Hematopoietic multipotent progenitor cell (in vitro differentiated cells): ENCODE data around the gene SIPA1L3. TPM values are rescaled to one million over a fixed set of nuclear protein-coding genes. Genes with fewer than 3 reads are reported as not detected.

Experiments used
- DNase-seq, 3 donors: peaks; one replicate each; pipeline ENCODE4 v3.0.0-alpha.2; 2011 to 2015; ENCODE audit warnings: low read depth in 2 of 3, low spot score in 2 of 3
- total RNA-seq: library from RNA; depleted of rRNA; stranded (reverse); fragments of >200 nt; gene quantifications from one replicate; pipeline ENCODE4 v1.2.3, GENCODE V29; 2012

Gene SIPA1L3
- total RNA-seq, 1 donor, result 43.4 TPM

DNA sequence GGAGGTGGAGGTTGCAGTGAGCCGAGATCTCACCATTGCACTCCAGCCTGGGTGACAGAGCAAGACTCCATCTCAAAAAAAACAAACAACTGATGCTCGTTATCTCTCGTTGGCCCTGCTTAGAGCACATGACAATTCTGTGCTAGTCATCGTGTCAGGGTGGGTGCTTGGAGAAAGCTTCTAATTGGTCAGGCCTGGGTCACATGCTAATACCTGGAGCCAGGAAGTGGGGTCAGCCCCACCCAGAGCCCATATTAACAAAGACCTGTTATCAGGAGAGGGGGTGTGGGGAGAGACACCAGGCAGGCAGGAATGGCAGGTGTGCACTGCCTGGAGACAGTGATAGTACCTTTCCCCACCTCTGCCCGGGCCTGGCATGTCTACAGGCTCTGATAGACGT is 232.1 kb downstream of the SIPA1L3 start:
- no peak for DNase-seq

DNA sequence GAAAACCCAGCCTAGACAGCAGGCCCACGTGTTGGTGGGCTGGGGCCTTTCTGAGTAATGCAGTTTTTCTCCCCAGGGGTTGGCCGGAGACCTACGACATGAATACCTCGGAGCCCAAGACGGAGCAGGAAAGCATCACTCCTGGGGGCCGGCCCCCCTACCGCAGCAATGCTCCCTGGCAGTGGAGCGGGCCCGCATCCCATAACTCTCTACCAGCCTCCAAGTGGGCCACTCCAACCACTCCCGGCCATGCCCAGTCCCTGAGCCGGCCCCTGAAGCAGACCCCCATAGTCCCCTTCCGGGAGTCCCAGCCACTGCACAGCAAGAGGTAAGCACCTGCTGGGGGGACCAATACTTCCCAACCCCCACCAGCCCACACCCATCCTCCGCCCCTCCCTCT is 234.1 kb downstream of the SIPA1L3 start:
- DNase-seq, result no peak

DNA sequence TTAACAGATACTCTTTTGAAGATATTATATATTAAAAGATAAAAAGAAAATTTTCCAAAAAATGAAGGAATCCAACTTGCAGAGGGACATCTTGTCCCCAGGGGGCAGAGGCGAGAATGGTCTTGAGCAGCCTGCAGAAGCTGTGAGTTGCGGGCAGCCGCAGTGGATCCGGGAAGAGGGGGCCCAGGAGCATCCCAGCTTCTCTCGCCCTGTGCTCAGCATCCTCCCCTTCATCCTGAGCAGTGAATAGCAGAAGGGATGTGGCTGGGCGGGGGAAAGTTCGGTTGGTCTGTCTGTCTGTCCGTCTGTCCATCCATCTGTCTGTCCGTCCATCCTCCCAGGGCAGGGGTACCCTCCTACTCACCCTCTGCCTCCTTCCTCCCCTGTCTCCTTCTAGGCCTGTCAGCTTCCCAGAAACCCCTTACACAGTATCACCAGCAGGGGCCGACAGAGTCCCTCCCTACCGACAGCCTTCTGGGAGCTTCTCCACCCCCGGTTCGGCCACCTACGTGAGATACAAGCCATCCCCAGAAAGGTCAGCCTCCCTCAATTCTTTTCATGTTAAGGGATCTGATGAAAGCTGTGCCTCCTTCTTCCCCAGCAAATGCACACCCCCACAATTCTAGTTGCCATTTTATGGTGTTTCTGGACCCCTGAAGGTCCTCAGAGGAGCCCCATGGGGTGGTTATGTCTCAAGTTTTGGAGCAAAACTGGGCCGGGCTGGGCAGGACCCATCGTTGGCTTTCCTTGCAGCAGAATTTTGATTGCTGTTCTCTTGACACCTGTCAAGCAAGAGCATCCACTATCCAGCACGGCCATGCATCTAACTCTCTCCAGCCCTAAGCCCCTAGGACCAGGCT is 235.4 kb downstream of the SIPA1L3 start:
- peak in 2 of 3 donors; percentile 29 to 61 for DNase-seq

DNA sequence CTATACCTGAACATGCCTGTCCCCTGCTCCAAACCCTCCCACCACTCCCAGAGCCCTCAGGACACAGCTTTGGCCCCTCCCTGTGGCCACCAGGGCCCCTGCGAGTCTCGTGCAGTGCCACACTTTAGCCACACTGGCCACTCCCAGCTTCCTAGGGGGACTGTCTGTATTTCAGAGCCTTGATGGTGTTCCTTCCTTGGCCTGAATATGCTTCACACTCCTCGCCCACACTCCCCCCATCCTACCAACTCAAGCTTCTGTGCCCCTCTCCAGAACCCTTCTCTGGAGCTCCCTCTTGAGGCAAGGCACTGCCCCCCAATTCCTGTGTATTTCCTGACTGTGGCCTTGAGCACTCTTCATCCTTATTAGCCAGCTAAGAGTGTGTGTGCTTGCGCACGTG is 236.8 kb downstream of the SIPA1L3 start:
- peak in 1 of 3 donors; percentile 11 for DNase-seq

DNA sequence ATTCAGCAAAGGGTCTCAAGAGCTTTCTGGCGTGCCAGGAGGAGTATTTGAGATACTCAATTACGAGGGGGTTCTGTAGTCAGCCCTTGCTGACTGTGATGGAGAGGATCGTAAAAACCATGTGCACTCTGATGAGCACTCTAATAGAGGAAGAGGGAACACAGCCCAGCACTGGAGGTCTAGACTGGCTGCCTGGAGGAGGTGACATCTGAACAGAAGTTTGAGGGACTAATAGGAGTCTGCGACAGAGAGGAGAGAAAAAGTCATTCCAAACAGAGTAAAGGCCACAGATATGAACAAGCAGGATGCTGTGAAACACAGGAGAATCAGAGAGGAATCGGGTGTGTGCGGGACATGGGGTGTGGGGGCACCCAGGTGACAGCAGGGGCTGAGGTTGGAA is 237.7 kb downstream of the SIPA1L3 start:
- DNase-seq, result no peak

DNA sequence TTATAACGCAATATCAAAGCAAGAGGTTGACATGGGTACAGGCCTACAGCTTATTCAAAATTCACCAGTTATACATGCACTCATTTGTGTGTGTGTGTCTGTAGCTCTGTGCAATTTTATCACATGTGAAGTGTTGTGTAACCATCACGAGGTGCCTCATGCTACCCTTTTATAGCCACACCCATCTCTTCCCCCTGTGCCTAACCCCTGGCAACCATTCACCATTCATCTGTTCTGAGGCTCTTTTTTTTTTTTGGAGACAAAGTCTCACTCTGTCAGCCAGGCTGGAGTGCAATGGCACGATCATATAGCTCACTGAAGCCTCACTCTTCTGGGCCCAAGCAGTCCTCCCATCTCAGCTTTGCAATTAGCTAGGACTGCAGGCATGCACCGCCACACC is 238.6 kb downstream of the SIPA1L3 start:
- DNase-seq, result no peak

- DNase-seq, result no peak
Observed at GRCh38 chr19:38148337-38148736, 241.3 kb downstream of the SIPA1L3 start.

- DNase-seq, result no peak
Observed at GRCh38 chr19:38149661-38150061, 242.7 kb downstream of the SIPA1L3 start.

GRCh38 chr19:38151242-38151641 is 244.2 kb downstream of the SIPA1L3 start:
- no peak for DNase-seq

DNA sequence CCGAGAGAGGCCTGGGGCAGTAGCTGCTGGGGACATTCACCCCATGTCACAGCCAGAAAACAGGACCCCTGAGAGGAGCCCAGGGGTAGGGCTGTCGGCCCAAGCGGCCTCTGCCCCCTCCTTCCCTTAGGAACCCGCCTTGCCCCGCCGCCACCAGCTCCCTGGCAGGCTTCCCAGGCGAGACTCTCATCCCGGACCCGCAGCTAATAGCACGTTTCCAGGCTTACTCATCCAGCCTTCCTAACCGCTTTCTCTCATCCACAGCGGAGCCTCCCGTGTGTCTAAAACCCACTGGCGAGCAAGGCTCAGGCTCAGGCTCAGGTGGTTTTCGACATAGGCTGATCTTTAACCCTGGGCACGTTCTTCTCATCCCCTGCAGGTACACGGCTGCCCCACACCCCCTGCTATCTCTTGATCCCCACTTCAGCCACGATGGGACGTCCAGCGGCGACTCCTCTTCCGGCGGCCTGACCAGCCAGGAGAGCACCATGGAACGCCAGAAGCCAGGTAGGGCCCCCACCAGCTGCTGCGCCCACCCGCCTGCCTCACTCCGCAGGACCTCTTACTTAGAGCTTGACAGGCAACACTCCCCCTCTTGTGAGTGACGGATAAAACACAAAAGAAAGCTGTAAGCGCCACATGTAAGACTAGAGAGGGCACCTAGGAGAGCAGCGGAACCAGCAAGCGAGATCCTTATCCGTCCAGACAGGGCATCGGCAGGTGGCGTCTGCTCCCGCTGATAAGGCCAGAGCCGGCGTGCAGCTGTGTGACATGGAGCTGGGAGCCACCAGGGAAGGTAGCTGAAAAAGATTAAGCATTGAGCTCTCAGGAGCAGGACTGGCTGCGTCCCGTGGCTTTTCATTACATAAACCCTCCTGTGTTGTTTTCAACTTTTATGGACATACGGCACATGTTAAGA is 245.7 kb downstream of the SIPA1L3 start:
- no peak for DNase-seq

DNA sequence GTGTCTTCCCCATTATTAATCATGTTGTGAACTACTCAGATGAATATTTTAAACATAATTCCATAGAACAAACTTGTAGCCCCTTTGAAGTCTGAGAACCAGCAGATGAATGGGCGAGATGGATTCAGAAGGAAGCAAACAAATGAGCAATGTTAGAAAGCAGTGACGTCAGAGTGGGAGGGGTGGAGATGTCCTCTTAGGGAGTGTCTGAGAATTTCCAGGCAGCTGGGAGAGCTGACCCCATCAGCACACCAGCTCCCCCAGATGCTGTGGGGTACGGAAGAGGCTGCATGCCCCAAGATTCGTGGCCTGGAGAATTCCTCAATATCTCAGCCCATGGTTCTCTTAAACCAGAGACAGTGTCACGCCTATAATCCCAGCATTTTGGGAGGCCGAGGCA is 248.4 kb downstream of the SIPA1L3 start:
- DNase-seq, result no peak

GRCh38 chr19:38158730-38159129 is 251.7 kb downstream of the SIPA1L3 start:
- DNase-seq, result no peak

DNA sequence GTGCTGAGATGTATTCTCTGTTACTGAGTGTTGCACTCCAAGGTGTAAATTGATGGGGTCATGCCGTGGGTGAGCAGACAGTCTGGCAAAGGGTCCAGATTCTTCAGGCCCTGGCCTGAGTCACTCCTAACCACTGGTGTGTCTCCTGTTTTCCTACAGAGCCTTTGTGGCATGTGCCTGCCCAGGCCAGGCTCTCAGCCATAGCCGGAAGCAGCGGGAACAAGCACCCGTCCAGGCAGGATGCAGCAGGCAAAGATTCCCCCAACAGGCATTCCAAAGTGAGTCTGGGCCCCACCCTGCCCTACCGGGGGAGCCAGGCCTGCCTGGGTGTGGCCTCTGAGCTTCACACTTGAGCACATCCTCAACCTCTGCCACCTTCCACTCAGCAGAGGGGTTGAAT is 255.1 kb downstream of the SIPA1L3 start:
- DNase-seq, result no peak

- peak in 1 of 3 donors; percentile 12 for DNase-seq
Observed at GRCh38 chr19:38162632-38163031, 255.6 kb downstream of the SIPA1L3 start.

DNA sequence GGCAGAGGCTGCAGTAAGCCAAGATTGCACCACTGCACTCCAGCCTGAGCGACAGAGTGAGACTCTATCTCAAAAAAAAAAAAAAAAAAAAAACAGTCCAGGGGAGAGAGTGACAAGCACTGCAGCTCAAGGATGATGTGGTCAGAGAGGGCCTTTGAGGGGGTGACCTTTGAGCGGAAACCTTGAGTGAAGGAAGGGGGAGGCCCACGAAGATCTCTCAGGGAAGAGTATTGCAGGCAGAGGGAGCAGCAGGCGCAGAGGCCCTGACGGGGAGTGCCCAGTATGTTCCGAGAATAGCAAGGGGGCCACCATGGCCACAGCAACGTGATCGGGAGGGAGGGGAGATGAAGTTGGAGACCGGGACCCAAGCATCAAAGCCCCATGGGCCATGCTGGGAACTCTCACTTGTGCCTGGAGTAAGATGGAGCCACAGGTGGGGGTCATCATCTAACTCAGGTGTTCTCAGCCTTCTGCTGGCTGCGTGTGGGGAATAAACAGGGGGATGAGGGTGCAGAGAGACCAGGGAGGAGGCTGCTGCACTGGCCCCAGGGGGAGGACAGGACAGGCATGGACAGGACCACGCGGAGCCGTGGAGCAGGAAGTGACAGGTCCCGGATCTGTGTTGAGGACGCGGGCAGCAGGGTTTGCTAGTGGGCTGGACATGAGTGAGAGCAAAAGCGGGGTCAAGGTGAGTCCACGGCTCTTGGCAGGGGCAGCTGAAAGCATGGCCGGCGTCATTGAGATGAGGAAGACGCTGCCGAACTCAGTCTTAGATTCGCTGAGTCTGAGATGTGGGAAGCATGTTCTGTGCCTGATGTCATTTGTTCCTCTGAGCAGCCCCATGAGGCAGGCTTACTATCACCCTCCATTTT is 256.6 kb downstream of the SIPA1L3 start:
- DNase-seq, result no peak

DNA sequence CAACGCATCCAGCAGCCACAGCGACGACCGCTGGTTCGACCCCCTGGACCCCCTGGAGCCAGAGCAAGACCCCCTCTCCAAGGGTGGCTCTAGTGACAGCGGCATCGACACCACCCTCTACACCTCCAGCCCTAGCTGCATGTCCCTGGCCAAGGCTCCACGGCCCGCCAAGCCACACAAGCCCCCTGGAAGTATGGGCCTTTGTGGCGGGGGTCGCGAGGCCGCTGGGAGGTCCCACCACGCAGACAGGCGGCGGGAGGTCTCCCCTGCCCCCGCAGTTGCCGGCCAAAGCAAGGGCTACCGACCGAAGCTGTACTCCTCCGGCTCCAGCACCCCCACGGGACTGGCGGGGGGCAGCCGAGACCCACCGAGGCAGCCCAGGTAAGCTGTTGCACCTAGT is 257.5 kb downstream of the SIPA1L3 start:
- DNase-seq, result no peak

- DNase-seq, result no peak
Observed at GRCh38 chr19:38165335-38165734, 258.3 kb downstream of the SIPA1L3 start.

- DNase-seq, result peak in 1 of 3 donors; percentile 41
Observed at GRCh38 chr19:38168637-38169036, 261.6 kb downstream of the SIPA1L3 start.

- no peak for DNase-seq
Observed at GRCh38 chr19:38170334-38170733, 263.3 kb downstream of the SIPA1L3 start.

DNA sequence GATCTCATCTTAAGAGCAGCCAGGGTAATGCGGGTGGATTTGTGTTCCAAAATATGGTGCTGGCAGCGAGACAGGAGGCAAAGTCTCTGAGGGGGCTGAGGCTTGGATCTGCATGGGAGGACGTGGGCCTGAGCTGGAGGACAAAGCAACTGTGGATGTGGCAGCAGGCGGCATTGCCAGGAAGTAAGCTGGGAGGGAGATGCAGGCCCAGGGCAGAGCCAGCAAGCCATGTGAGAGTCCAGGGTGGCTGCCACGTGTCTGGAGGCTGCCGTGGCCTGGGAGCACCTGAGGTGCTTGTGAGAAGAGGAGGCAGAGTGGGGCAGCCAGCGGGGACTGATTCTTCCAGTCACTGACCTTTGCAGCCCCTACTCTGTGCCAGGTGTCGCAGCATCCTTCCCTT is 265.0 kb downstream of the SIPA1L3 start:
- DNase-seq, result no peak
